GM19240 (cell line): ENCODE measurements around the gene HOXA4.

Source experiments
- DNase-seq: peaks from one replicate; pipeline ENCODE4 v3.0.0; 2011; ENCODE audit warnings: low spot score; ENCODE audit not compliant: insufficient read length

Gene HOXA4

DNA sequence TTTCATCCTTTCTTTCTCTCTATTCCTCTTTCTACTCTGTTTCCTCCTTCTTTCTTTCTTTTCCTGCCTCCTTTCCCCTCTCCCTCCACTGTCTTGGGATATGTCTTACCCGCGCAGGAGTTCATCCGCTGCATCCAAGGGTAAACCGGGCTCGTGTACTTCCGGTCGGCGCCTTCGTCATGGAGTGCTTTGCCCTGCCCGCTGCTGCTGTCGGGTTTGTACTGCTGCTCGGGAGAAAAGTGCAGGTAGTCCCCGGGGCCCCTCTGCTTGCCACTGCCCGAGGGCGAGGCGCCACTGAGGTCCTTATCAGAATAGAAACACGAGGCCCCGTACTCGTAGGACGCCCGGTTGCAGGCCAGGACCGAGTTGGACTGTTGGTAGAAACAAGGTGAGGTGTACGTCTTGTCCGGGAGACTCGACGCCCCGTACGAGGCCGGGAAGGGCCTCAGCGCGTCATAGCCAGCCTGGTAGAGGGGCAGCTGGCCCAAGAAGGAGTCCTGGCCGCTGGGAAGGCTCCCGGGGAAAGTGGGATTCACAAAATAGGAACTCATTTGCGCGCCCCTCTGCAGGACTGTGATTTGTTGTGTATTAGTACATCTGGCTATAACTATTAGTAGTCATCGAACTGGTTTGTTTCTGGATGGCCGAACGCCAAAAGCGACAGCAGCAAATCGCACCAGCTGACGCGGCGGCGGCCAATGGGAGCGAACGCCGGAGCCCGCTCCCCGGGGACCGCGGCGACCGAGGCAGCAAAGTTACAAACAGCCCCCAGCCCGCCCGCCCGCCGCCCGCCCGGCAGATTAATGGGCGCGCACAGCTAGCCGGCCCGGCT, 16.9 kb upstream of the HOXA4 start, which contains the start of gene HOXA6:
Gene HOXA6 (minus strand): TSS at position 576 of the 832 bp plus-strand sequence. CDS start 25 bp downstream, at position 551.
- no peak for DNase-seq

GRCh38 chr7:27146491-27147198, 16.1 kb upstream of the HOXA4 start:
- DNase-seq, result no peak

DNA sequence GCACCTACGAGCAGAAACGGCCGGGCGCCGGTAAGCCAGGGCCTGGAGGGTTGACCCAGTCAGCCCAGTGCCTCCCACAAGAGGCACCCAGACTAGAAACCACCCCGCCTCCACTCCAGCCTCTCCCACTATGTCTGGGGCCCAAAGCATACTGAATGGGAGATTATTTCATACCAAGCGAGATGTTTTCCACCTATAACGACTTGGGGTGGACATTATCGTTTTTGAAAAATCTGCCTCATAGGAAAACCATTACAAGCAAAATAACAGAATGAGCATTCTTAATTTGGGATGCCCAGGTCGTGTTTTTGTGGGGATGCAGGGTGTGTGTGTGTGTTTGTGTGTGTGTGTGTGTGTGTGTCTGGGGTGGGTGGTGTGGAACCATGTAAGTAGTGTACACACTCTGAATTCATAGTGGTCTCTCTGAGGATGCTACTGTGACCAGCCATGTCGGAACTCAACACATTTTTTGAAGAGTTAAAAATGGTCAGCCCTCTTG, 15.4 kb upstream of the HOXA4 start:
- DNase-seq, result no peak

- no peak for DNase-seq
These were observed 14.8 kb upstream of the HOXA4 start for GRCh38 chr7:27145165-27145913.

DNA sequence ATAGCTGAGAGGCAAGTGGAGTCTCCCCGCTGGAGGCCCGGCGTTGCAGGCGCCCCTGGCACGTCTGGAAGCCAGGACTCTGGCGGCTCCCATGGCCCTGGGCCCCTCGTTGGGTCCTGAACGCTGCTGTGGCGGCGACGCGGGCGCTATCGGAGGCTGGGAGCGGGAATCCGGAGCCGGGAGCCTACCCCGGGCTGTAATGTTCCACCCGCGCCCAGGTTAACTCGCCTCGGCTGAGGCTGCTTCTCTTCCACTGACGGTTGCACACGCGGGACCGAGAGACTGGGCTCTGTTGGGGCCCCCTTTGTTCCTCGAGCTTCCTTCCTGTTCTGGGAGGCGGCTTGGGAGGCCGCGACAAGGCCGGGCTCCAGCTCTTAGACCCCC, 14.2 kb upstream of the HOXA4 start:
- no peak for DNase-seq

DNA sequence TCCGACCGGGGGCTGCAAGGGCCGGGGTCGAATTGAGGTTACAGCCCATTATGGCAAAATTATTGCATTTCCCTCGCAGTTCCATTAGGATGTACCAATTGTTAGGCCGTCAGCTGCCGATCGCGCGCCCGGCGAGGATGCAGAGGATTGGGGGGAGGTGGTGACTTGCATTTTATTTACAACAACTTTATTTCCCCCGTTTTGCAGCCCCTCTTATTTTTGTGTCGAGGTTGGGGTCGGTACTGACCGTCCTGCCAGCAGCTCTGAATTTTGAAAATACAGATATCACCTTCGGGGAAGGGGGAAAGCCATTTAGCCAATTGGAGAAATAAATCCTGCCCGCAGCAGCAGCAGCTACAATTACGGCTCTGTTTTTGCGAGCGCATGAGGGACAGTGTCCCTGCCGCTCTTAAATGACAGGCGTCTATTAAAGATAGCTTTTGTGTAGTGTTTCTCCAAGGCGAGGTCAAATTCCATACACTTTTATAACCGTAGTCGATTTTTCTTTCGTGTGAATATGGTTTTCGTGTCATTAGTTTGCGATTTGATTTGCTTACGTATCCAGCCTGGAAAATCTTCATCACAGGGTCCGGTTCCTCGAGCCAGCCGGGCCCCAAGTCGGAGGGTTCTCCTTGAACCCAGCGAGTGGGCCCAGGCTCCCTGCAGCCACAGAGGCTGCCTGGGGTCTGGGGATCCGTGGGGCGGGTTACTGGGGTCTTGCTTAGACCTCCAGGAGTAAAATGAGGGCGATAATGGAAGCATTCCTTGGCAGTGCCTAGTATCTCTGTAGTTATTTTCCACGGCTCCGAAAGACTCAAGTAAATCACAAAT, 13.6 kb upstream of the HOXA4 start:
- DNase-seq, result no peak

DNA sequence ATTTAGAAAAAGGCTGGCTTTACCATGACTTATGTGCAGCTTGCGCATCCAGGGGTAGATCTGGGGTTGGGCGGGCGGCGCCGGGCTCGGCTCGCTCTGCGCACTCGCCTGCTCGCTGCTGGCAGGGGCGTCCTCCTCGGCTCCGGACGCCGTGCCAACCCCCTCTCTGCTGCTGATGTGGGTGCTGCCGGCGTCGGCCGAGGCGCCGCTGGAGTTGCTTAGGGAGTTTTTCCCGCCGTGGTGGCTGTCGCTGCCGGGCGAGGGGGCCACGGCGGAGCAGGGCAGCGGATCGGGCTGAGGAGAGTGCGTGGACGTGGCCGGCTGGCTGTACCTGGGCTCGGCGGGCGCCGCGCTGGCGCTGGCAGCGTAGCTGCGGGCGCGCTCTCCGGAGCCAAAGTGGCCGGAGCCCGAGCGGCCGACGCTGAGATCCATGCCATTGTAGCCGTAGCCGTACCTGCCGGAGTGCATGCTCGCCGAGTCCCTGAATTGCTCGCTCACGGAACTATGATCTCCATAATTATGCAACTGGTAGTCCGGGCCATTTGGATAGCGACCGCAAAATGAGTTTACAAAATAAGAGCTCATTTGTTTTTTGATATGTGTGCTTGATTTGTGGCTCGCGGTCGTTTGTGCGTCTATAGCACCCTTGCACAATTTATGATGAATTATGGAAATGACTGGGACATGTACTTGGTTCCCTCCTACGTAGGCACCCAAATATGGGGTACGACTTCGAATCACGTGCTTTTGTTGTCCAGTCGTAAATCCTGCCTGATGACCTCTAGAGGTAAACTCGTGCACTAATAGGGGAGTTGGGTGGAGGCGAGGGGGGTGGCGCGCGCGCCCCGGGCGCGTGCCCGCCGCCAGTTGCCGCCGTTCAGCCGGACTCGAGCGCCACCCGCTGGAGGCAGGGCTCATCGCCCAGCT, 12.7 kb upstream of the HOXA4 start, which contains the start of gene HOXA5:
Gene HOXA5 (minus strand): TSS at position 659 of the 927 bp plus-strand sequence. CDS start 74 bp downstream, at position 585.
- no peak for DNase-seq

DNA sequence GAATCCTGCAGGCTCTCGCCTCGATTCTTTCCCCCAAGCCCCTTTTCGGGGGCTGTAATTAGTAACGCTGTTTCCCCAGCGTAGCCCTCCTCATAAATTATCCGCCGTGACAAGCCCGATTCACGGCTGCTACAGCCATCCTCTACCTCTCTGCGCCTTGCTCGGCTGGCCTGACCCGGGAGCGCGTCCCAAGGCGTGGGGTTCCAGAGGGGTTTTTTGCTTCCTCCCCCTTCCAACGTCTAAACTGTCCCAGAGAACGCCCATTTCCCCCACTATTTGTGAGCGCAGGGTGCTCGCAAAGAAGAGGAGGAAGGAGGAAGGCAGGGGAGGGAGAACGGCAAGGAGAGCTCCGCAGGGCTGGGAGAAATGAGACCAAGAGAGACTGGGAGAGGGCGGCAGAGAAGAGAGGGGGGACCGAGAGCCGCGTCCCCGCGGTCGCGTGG, 12.0 kb upstream of the HOXA4 start:
- DNase-seq, result no peak

- no peak for DNase-seq
These were observed 11.5 kb upstream of the HOXA4 start for GRCh38 chr7:27141923-27142579.

- no peak for DNase-seq
These were observed 10.8 kb upstream of the HOXA4 start for GRCh38 chr7:27141137-27141922.

DNA sequence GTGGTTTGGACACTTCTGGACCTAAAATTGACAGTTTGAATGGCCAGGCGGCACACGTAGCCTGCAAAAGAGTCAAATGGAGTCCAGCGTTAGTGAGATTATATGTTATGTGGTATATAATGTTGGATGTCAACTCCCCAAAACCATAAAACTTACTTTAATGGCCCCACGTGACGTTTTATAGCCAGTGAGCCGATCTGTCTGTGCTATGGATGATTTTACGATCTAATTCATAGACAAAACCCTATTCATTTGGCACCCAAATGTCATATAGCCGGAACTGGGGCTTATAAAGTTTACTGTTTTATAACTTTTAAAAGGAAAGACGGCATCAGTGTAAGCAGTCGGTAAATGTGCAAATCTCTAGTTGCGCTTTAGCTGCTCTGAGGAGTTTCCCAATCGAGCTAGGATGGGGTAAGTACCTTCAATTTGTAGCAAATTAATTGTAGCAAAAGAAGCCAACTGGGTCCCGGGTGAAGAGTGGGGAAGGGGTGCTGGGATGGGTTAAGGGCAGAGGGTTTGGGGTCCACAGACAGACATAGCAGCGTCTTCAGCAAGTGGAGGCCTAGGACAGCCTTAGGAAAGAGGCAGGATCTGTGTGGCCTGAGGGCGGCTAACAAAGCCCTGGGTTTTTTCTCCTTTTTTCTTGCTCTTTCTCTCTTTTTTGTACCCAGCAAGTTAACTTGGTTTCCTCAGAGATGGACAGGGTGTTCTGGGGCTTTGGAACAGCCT, 9.7 kb upstream of the HOXA4 start:
- no peak for DNase-seq

DNA sequence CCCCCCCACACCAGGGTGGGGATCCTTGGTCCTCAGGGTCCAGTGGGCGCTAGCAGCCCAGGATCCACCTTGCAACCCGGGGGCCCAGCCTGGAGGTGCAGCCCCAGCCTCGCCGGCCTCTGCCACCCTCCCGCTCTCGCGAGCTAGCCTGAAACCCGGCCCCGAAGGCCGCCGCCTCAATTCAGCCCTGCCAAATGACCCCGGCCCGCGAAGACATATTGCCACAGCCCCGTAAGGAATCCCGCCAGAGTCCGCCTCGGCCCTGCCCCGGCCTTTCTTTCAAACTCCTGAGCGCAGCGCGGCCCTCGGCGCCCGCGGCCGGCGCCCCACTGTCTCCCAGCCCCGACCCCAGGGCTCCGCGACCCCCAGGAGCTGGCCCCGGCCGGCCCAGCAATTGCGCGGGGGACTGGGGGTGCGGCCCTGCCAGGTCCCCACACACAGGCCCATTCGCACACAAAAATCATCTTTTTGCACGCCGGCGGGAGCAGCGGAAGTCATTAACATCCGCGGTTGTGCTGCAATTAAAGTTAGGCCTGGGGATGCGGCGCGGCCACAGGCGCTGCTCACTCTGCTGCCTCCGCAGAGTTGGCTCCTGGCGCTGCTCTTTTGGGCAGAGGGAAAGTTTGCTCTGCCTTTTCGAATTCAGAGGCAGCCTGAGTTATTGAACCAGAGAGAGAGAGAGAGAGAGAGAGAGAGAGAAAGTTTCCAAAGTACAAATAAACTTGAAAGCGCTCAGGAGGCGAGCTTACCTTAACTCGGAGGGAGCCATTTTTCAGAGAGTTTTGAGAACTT, 9.0 kb upstream of the HOXA4 start:
- no peak for DNase-seq

DNA sequence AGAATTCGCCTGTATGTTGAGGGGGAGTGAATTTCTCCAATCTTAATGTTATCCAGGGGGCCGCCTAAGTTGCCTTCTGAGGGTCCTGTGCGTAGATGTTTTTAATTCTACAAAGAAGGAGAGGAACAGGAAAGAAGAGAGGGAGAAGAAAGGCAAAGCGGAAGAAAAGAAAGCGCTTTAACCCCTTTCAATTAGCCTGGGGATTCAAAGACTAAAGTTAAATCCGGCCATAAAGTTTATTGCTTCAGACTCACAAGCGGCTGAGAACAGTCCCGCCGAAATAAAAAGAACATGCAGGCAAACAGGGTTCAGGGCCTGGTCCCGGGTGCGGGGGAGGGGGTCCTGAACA, 8.4 kb upstream of the HOXA4 start:
- DNase-seq, result no peak

- DNase-seq, result no peak
These were observed 7.9 kb upstream of the HOXA4 start for GRCh38 chr7:27138472-27138871.

DNA sequence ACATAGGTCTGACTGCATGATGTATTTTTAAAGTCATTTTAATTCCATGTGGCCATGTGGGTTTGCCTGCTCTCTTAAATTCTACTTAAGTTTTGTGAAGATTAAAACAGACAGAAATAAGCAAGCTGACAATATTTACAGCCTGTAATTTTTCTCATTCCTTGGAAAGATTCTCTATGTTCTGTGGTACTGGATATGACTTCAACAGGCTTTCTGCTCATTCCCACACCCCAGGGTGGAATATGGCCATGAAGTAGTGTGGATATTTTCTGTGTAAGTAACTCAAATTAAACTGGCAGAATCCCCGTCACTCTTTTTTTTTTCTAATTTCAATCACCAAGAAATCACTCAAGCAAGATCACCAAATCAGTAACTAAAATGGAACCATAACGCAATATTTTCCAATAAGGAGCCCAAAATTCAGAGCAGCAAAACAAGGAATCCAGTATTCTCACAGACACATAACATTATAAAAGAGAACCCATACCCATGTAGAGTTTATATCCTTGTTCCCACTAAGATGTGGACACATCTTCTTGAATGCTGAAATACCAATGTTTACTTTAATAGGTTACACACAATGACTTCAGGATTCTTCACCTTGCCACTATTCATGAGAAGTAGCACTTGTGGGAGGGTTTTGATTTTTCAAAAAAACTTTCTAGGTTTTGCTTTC, 7.2 kb upstream of the HOXA4 start:
- no peak for DNase-seq

- DNase-seq, result no peak
These were observed 3.8 kb upstream of the HOXA4 start for GRCh38 chr7:27134392-27134791.
